ENCODE results near the gene DOCK11.

DNA sequence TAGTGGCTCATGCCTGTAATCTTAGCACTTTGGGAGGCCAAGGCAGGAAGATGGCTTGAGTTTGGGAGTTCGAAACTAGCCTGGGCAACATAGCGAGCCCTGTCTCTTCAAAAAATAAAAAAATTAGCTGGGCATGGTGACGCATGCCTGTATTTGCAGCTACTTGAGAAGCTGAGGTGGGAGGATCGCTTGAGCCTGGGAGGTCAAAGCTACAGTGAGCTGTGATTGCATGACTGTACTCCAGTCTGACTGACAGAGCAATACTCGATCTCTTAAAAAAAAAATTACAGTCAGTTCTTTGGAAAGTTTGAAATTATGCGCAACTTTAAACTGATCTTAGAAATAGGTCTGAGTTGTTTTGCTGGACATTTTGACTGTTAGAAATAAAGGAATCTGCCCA lies 55.8 kb downstream of the DOCK11 start:
- no peak for TF ChIP-seq CTCF (IDR thresholded peaks at IDR 0.05 in 2 of 3, conservative IDR thresholded peaks at IDR 0.05 in 1 of 3; ENCODE audit: control insufficient read depth in 2 of 3, extremely low read depth in 1 of 3, insufficient read depth in 1 of 3, low read depth in 3 of 3, low read length in 3 of 3)
- TF ChIP-seq REST (IDR thresholded peaks at IDR 0.05; ENCODE audit: low read depth, low read length) = no peak
- TF ChIP-seq CHD2 (IDR thresholded peaks at IDR 0.05; ENCODE audit: borderline replicate concordance, low read depth, low read length) = no peak
